DOHH2 (cell line): ENCODE results near the gene EBPL.
A peak's percentile ranks its signal among the peaks of the same experiment; 100 is the strongest.

ENCODE experiments used
- H3F3A ChIP-seq: fragments of 200-600 bp; sonication (generic), shearing (Covaris generic); 2 replicates; pipeline ENCODE4 v1.6.0; 2016; ENCODE audit warnings: antibody characterized with exemption, mild to moderate bottlenecking; ENCODE audit not compliant: control insufficient read depth, insufficient read depth
- H3K27ac ChIP-seq: fragments of 200-600 bp; sonication (generic); 2 replicates; pipeline ENCODE4 v1.5.1; 2014; ENCODE audit warnings: low read depth, mild to moderate bottlenecking, low read length, moderate library complexity
- H3K27me3 ChIP-seq: fragments of 200-600 bp; sonication (generic); 2 replicates; pipeline ENCODE4 v1.6.1; 2014; ENCODE audit warnings: mild to moderate bottlenecking, low read length, mixed read lengths; ENCODE audit not compliant: control insufficient read depth
- H3K36me3 ChIP-seq: fragments of 200-600 bp; sonication (generic); 2 replicates; pipeline ENCODE4 v1.6.1; 2014; ENCODE audit warnings: mild to moderate bottlenecking, low read length, moderate library complexity, mixed read lengths; ENCODE audit not compliant: control insufficient read depth
- H3K4me1 ChIP-seq: fragments of 200-600 bp; sonication (generic); 2 replicates; pipeline ENCODE4 v1.6.1; 2014; ENCODE audit warnings: mild to moderate bottlenecking, low read length, mixed read lengths; ENCODE audit not compliant: control insufficient read depth
- H3K4me2 ChIP-seq: fragments of 200-600 bp; sonication (generic); 2 replicates; pipeline ENCODE4 v1.6.0; 2014; ENCODE audit warnings: mild to moderate bottlenecking, low read length, moderate library complexity
- H3K4me3 ChIP-seq: fragments of 200-600 bp; sonication (generic); 2 replicates; pipeline ENCODE4 v1.5.1; 2014; ENCODE audit warnings: mild to moderate bottlenecking, low read length, mixed read lengths
- H3K79me2 ChIP-seq: fragments of 200-600 bp; sonication (generic); 2 replicates; pipeline ENCODE4 v1.6.1; 2014; ENCODE audit warnings: mild to moderate bottlenecking, low read length, mixed read lengths; ENCODE audit not compliant: control insufficient read depth
- H3K9me2 ChIP-seq: fragments of 200-600 bp; sonication (generic); replicated peaks from 2 replicates; pipeline ENCODE4 v1.6.1; 2014; ENCODE audit warnings: mild to moderate bottlenecking, low read length, mixed read lengths; ENCODE audit not compliant: control insufficient read depth
- H3K9me3 ChIP-seq: fragments of 200-600 bp; sonication (generic); 2 replicates; pipeline ENCODE4 v1.6.1; 2014; ENCODE audit warnings: antibody characterized with exemption, low read length, mixed read lengths; ENCODE audit not compliant: control insufficient read depth, insufficient read depth
- H4K20me1 ChIP-seq: fragments of 200-600 bp; sonication (generic); 2 replicates; pipeline ENCODE4 v1.6.0; 2014; ENCODE audit warnings: low read depth, mild to moderate bottlenecking, antibody characterized with exemption, low read length, moderate library complexity; ENCODE audit not compliant: control insufficient read depth, insufficient read depth
- EZH2phosphoT487 ChIP-seq: fragments of 200-600 bp; sonication (generic); IDR thresholded peaks from 2 replicates; pipeline ENCODE4 v1.6.1; 2017; ENCODE audit warnings: borderline replicate concordance, mild to moderate bottlenecking, antibody characterized with exemption, low read length, moderate library complexity, mixed read lengths
- TF ChIP-seq, protein P1 (sequence below): fragments of 200-600 bp; sonication (generic); IDR thresholded peaks from one replicate; pipeline ENCODE4 v1.5.1; 2014; ENCODE audit warnings: antibody characterized with exemption, mild to moderate bottlenecking, low read depth, low read length; ENCODE audit not compliant: poor library complexity, severe bottlenecking

EBPL gene

DNA sequence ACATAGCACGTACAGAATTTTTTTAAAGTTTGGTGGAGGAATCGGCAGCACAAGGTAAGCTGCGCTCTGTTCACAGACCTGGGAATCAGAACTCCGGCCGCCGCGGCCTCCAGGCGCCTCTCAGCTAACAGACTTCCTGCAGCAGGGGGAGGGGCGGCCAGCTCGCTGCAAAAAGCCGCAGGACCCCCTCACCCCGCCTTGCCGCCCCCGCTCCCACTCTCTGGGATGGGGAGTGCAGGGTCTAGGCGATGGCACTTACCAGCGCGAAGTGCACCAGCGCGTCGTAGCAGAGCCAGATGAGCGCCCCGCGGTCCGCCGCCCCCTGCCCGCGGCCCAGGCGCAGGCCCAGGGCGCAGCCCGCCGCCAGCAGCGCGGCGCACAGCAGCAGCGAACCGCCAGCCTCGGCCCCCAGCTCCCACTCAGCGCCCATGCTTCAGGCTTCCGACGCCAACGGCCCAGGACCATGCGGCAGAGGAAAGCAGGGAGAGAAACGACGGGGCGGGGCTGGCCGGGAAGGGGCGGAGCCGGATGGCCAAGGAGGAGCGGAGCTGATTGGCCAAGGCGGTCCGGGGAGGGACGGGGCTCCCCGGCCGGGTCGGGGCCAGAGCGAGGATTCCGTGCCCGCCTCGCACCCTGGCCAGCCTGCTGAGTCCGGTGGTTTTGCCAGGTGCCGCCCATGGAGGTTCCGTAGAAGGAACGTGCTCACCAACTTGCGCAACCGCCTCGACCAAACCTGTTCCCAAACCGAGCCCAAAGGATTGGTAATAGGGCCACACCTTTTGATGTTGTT is at the start of gene EBPL:
EBPL (minus strand) TSS at position 492 of the 790 bp plus-strand sequence; CDS start at position 430, 62 bp downstream.
- peak within 1 kb of the TSS; percentile 27 for H3K27ac ChIP-seq
- peak within 1 kb of the TSS; percentile 84 for H3K4me2 ChIP-seq
- H3K9me3 ChIP-seq: no peaks in the 10 kb centered on the region
- H3K9me2 ChIP-seq: no peaks in the 10 kb centered on the region
- H3K4me3 ChIP-seq: peak within 1 kb of the TSS; percentile 84
- 0 out of 2 replicates have a peak, but pooled peaks cover 3% of the 10 kb centered on the region for H4K20me1 ChIP-seq
- peaks cover 42% of the 10 kb centered on the region for H3K79me2 ChIP-seq
- H3K4me1 ChIP-seq: peaks cover 20% of the 10 kb centered on the region
- no peaks in the 10 kb centered on the region for H3K27me3 ChIP-seq
- H3K36me3 ChIP-seq: peaks cover 22% of the 10 kb centered on the region
- TF ChIP-seq, protein P1, sequence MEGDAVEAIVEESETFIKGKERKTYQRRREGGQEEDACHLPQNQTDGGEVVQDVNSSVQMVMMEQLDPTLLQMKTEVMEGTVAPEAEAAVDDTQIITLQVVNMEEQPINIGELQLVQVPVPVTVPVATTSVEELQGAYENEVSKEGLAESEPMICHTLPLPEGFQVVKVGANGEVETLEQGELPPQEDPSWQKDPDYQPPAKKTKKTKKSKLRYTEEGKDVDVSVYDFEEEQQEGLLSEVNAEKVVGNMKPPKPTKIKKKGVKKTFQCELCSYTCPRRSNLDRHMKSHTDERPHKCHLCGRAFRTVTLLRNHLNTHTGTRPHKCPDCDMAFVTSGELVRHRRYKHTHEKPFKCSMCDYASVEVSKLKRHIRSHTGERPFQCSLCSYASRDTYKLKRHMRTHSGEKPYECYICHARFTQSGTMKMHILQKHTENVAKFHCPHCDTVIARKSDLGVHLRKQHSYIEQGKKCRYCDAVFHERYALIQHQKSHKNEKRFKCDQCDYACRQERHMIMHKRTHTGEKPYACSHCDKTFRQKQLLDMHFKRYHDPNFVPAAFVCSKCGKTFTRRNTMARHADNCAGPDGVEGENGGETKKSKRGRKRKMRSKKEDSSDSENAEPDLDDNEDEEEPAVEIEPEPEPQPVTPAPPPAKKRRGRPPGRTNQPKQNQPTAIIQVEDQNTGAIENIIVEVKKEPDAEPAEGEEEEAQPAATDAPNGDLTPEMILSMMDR: no peak
- TF ChIP-seq EZH2phosphoT487: no peak
- H3F3A ChIP-seq: peaks cover 7% of the 10 kb centered on the region

DNA sequence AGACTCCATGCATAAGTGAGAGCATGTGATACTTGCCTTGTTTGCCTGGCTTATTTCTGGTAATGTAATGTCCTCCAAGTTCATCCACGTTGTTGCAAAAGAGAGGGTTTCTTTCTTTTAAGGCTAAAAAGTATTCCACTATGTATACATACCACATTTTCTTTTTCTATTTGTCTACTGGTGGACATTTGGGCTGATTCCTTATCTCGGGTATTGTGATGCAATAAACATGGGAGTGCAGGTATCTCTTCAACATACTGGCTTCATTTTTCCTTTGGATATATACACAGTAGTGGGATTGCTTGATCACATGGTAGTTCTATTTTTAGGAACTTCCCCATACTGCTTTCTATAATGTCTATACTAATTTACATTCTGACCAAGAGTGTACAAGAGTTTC is 49.6 kb upstream of the EBPL start:
- no peak overlapping the region for H3K27ac ChIP-seq
- peaks cover 60% of the 10 kb centered on the region for H3K36me3 ChIP-seq
- H4K20me1 ChIP-seq: no peaks in the 10 kb centered on the region
- no peak overlapping the region for H3K4me3 ChIP-seq
- H3F3A ChIP-seq: no peaks in the 10 kb centered on the region
- H3K9me2 ChIP-seq: no peaks in the 10 kb centered on the region
- H3K4me1 ChIP-seq: peaks cover 14% of the 10 kb centered on the region
- no peaks in the 10 kb centered on the region for H3K27me3 ChIP-seq
- no peak overlapping the region for H3K4me2 ChIP-seq
- H3K9me3 ChIP-seq: no peaks in the 10 kb centered on the region
- H3K79me2 ChIP-seq: 0 out of 2 replicates have a peak, but pooled peaks cover 2% of the 10 kb centered on the region
- TF ChIP-seq, protein P1: no peak
- no peak for TF ChIP-seq EZH2phosphoT487

DNA sequence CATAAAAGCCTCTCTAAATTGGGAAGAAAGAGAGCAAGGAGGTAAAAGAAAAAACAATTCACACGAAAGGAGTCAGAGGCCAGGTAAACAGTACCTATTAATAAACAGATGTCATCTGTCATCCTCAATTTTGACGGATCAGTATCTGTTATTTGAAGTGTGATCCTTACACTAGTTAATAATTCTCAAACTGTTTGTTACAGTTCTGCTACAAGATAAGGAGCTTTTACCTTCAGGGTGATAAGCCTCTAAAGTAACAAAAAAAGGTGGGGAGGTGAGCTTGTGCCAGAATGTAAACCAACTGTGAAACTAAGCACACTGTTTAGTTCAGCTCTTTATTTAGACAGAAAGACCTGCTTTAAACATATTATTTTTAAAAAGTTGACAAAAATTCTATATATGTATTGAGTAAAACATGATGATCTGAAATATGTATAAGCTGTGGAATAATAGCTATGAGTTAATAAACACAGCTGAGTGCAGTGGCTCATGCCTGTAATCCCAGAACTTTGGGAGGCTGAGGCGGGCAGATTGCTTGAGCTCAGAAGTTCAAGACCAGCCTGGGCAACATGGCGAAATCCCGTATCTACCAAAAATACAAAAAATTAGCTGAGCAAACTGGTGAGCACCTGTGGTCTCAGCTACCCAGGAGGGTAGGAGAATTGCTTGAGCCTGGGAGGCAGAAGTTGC is 48.4 kb upstream of the EBPL start:
- H4K20me1 ChIP-seq: no peaks in the 10 kb centered on the region
- no peak overlapping the region for H3K4me2 ChIP-seq
- H3K9me3 ChIP-seq: no peaks in the 10 kb centered on the region
- H3K36me3 ChIP-seq: peaks cover 51% of the 10 kb centered on the region
- H3K79me2 ChIP-seq: no peaks in the 10 kb centered on the region
- H3F3A ChIP-seq: no peaks in the 10 kb centered on the region
- H3K4me1 ChIP-seq: peaks cover 14% of the 10 kb centered on the region
- no peaks in the 10 kb centered on the region for H3K9me2 ChIP-seq
- no peak overlapping the region for H3K27ac ChIP-seq
- no peak for TF ChIP-seq EZH2phosphoT487
- TF ChIP-seq, protein P1: no peak
- no peak overlapping the region for H3K4me3 ChIP-seq
- H3K27me3 ChIP-seq: no peaks in the 10 kb centered on the region
